HG02885 (cell line): ENCODE data around the gene DAAM2.

Experiments used
- ATAC-seq: cut with Tn5 transposase; IDR thresholded peaks from one replicate; pipeline ENCODE4 v1.9.1; 2021; ENCODE audit warnings: mild to moderate bottlenecking; ENCODE audit not compliant: unreplicated experiment, poor library complexity

Gene DAAM2

GRCh38 chr6:39942903-39943580, 150.9 kb downstream of the DAAM2 start:
- no peak for ATAC-seq

GRCh38 chr6:39945626-39946025, 153.4 kb downstream of the DAAM2 start:
- ATAC-seq, result no peak

GRCh38 chr6:39947611-39948068, 155.5 kb downstream of the DAAM2 start:
- no peak for ATAC-seq

GRCh38 chr6:39948199-39948791, 156.1 kb downstream of the DAAM2 start:
- no peak for ATAC-seq

- no peak for ATAC-seq
These were observed 158.0 kb downstream of the DAAM2 start for GRCh38 chr6:39950125-39950720.

GRCh38 chr6:39951191-39951590, 159.0 kb downstream of the DAAM2 start:
- ATAC-seq, result no peak

- no peak for ATAC-seq
These were observed 159.5 kb downstream of the DAAM2 start for GRCh38 chr6:39951716-39952115.

- no peak for ATAC-seq
These were observed 160.0 kb downstream of the DAAM2 start for GRCh38 chr6:39952167-39952566.

- ATAC-seq, result no peak
These were observed 161.0 kb downstream of the DAAM2 start for GRCh38 chr6:39953076-39953618.
